CD4-positive, alpha-beta memory T cell (primary cell): Measurements from ENCODE around the gene ACAD9. TPM values are rescaled to one million over a fixed set of nuclear protein-coding genes. Genes with fewer than 3 reads are reported as not detected.

Source experiments
- CTCF ChIA-PET: fragments of 350-600 bp; sonication (Branson Sonifier 250); formaldehyde crosslinking; loops from one replicate; lab custom pipeline; 2021; ENCODE audit warnings: inconsistent platforms; ENCODE audit not compliant: partially characterized antibody; lab: Charles Lee
- POLR2A ChIA-PET: fragments of 350-600 bp; sonication (Branson Sonifier 250); formaldehyde crosslinking; loops from one replicate; lab custom pipeline; 2021; ENCODE audit not compliant: partially characterized antibody; lab: Charles Lee
- DNase-seq, 5 donors: peaks; one replicate each; pipeline versions ENCODE4 v3.0.0 to v3.0.0-alpha.2; 2020 to 2022; ENCODE audit warnings: mixed read lengths in 1 of 5
- H3K27ac ChIP-seq: one replicate; pipeline ENCODE4 v1.7.0; 2013; ENCODE audit warnings: low read depth, low read length
- H3K27me3 ChIP-seq: 2 replicates; pipeline ENCODE4 v1.7.0; 2013; ENCODE audit warnings: mild to moderate bottlenecking, low read length, moderate library complexity; ENCODE audit not compliant: insufficient read depth
- H3K36me3 ChIP-seq: 2 replicates; pipeline ENCODE4 v1.7.0; 2013; ENCODE audit warnings: mild to moderate bottlenecking, low read length, moderate library complexity; ENCODE audit not compliant: insufficient read depth
- H3K4me1 ChIP-seq: 2 replicates; pipeline ENCODE4 v1.7.0; 2013; ENCODE audit warnings: mild to moderate bottlenecking, low read length, moderate library complexity; ENCODE audit not compliant: insufficient read depth
- H3K4me3 ChIP-seq, 2 donors: one replicate each; pipeline ENCODE4 v1.7.0; 2013; ENCODE audit warnings: low read length in 2 of 2, mild to moderate bottlenecking in 1 of 2
- H3K9me3 ChIP-seq, 2 donors: one replicate each; pipeline ENCODE4 v1.7.0; 2013; ENCODE audit warnings: low read length in 2 of 2, control low read depth in 1 of 2; ENCODE audit not compliant: control insufficient read depth in 1 of 2
- H3K27ac Mint-ChIP-seq, 7 donors: one replicate each; pipeline ENCODE4 v1.8.0; 2020 to 2021; ENCODE audit warnings: mixed read lengths in 7 of 7, mild to moderate bottlenecking in 6 of 7, inconsistent platforms in 3 of 7, moderate library complexity in 3 of 7
- H3K27me3 Mint-ChIP-seq, 2 donors: one replicate each; pipeline ENCODE4 v1.8.0; 2020 to 2021; ENCODE audit warnings: mixed read lengths in 2 of 2
- H3K36me3 Mint-ChIP-seq, 2 donors: one replicate each; pipeline ENCODE4 v1.8.0; 2020 to 2021; ENCODE audit warnings: mixed read lengths in 2 of 2, inconsistent platforms in 1 of 2, mild to moderate bottlenecking in 1 of 2
- H3K4me1 Mint-ChIP-seq, 4 donors: one replicate each; pipeline ENCODE4 v1.8.0; 2020 to 2021; ENCODE audit warnings: mixed read lengths in 4 of 4, mild to moderate bottlenecking in 1 of 4
- H3K4me3 Mint-ChIP-seq, 8 donors: one replicate each; pipeline ENCODE4 v1.8.0; 2020 to 2021; ENCODE audit warnings: mixed read lengths in 8 of 8, mild to moderate bottlenecking in 7 of 8, moderate library complexity in 6 of 8, inconsistent platforms in 3 of 8
- H3K9me3 Mint-ChIP-seq, 8 donors: one replicate each; pipeline ENCODE4 v1.8.0; 2020 to 2021; ENCODE audit warnings: mixed read lengths in 8 of 8, mild to moderate bottlenecking in 5 of 8, inconsistent platforms in 3 of 8, moderate library complexity in 1 of 8
- intact Hi-C: fragments of 100-400 bp; cut with micrococcal nuclease; formaldehyde crosslinking; loops from one replicate; pipeline ENCODE4 v1.15.1; 2023
- polyA plus RNA-seq, 2 donors: library from polyadenylated mRNA; unstranded; fragments of 300-500 nt; fragmentation: Illumina TruSeq; gene quantifications; one replicate each; pipeline ENCODE4 v1.2.3, GENCODE V29; 2021
- total RNA-seq, 2 experiments: library from RNA; stranded (reverse); gene quantifications; one replicate each; pipeline ENCODE4 v1.2.3, GENCODE V29; 2021

The ACAD9 gene
- total and polyA plus RNA-seq, 4 experiments from 2014 or later = 12.9 to 62.2 (median 37.8) TPM

DNA sequence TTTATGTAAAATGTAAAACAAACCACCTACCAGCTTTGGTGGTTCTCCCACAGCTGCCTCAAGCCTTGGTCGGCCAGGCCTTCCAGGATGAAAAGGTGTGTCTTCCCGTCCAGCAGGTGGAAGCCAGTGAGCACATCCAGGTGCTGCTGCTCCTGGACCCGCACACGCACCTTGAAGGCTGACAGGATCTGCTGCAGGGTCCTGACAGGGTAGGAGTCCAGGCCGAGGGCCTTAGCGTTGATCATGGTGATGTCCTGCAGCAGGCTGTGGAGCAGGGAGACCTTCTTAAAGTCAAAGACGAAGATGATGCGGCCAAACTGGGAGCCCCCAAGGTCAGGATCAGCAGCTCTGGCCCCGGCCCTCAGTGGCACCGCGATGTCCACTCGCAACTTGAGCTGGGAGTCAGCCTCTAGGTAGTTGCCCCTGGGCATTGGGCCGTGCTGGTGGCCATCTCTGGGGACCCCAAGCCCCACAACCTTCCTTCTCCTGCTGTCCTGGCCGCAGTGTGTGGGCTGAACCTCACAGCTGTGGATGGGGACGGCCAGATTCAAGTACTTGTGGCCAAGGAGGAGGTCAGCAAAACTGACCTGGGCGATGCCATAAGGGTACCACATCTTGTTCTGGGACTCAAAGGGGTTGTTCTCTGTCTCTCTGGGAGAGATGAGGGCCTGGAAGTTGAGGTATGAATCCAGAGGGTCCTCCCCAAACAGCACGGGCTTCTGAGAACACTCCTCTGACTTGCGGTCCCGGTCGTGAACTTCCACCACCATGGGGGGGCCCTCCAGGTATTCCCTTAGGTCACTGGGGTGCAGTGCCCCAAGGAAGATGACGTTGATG lies 65.8 kb downstream of the ACAD9 start:
- Mint-ChIP-seq H3K4me3 (no peak overlapping the region), H3K27ac (no peak overlapping the region), H3K36me3 (no peaks in the 10 kb centered on the region), H3K4me1 (no peaks in the 10 kb centered on the region), H3K27me3 (peaks cover 1 to 6% of the 10 kb centered on the region in 2 donors), H3K9me3 (peaks cover 0 to 2% (median 0%) of the 10 kb centered on the region in 8 donors)
- CTCF ChIA-PET = no interaction called here
- intact Hi-C loops = no loop called here
- H3K4me1 ChIP-seq = no peaks in the 10 kb centered on the region
- POLR2A ChIA-PET = no interaction called here
- no peaks in the 10 kb centered on the region for H3K9me3 ChIP-seq
- H3K27ac ChIP-seq = no peak overlapping the region
- no peak for DNase-seq
- no peak overlapping the region for H3K4me3 ChIP-seq
- H3K36me3 ChIP-seq = no peaks in the 10 kb centered on the region
- H3K27me3 ChIP-seq = peaks cover 3% of the 10 kb centered on the region

DNA sequence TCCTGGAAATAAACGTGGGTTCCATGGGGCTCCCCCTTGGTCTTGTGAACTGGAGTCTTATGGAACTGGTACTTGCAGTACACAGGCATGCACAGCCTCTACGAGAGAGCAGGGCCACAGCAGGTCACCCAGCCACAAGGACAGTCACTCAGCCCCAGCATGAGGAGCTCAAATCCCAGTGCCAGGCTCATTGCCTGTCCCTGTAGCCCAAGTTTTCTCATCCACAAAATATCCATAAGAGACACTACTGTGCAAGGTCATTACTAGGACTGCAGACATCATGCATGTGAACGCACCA lies 66.4 kb downstream of the ACAD9 start:
- Mint-ChIP-seq H3K4me1 (no peaks in the 10 kb centered on the region), H3K4me3 (no peak overlapping the region), H3K36me3 (no peaks in the 10 kb centered on the region), H3K27me3 (peaks cover 0 to 3% of the 10 kb centered on the region in 2 donors), H3K9me3 (peaks cover 0 to 2% (median 0%) of the 10 kb centered on the region in 8 donors), H3K27ac (no peak overlapping the region)
- Histone ChIP-seq H3K9me3 (no peaks in the 10 kb centered on the region), H3K27ac (no peak overlapping the region), H3K4me3 (no peak overlapping the region), H3K36me3 (no peaks in the 10 kb centered on the region), H3K4me1 (no peaks in the 10 kb centered on the region), H3K27me3 (peaks cover 3% of the 10 kb centered on the region)
- intact Hi-C loops = no loop called here
- ChIA-PET POLR2A (no interaction called here), CTCF (no interaction called here)
- no peak for DNase-seq

DNA sequence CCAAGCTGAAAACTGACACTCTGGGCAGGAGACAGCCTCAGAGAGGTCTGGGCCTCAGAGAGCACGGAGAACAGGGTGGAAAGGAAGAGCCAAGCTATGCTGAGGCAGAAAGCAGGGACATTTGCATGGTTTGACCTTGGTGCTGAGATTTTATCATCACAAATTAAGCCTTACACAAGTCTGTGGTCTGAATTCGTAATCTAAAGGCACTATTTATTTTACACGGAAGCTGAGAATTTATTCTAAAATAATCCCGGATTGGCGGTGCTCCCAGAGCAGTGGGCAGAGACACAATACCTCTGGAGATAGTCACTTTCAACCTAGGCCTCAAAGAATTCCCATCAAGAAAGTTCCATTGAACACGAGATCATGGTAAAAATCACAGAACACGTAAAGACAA lies 67.0 kb downstream of the ACAD9 start:
- Histone ChIP-seq H3K27me3 (peaks cover 3% of the 10 kb centered on the region), H3K36me3 (no peaks in the 10 kb centered on the region), H3K4me3 (no peak overlapping the region), H3K9me3 (no peaks in the 10 kb centered on the region), H3K27ac (no peak overlapping the region), H3K4me1 (no peaks in the 10 kb centered on the region)
- Mint-ChIP-seq H3K4me1 (no peaks in the 10 kb centered on the region), H3K27me3 (peaks cover 0 to 3% of the 10 kb centered on the region in 2 donors), H3K36me3 (no peaks in the 10 kb centered on the region), H3K9me3 (peaks cover 0 to 2% (median 0%) of the 10 kb centered on the region in 8 donors), H3K27ac (no peak overlapping the region), H3K4me3 (no peak overlapping the region)
- intact Hi-C loops = no loop called here
- DNase-seq = no peak
- ChIA-PET CTCF (no interaction called here), POLR2A (no interaction called here)

DNA sequence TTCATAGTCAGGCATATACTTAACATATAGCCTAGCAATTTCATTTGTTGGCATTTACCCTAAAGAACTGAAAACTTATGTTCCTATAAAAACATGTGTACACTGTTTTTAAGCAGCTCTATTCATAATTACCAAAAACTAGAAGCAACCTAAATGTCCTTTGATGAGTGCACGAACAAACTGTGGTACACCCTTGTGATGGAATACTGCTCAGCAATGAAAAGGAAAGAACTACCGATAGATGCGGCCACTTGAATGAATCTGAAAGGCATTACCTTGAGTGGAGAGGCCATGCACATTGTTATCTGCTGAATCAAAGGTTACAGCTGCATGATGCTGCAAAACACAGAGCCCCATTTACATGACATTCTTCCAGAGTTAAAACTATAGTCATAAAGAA lies 69.7 kb downstream of the ACAD9 start:
- intact Hi-C loops = no loop called here
- H3K36me3 Mint-ChIP-seq = no peaks in the 10 kb centered on the region
- no peak overlapping the region for H3K27ac ChIP-seq
- no peaks in the 10 kb centered on the region for H3K9me3 ChIP-seq
- no peaks in the 10 kb centered on the region for H3K4me1 ChIP-seq
- peaks cover 0 to 2% (median 0%) of the 10 kb centered on the region in 8 donors for H3K9me3 Mint-ChIP-seq
- H3K4me3 Mint-ChIP-seq = no peak overlapping the region
- H3K27ac Mint-ChIP-seq = no peak overlapping the region
- CTCF ChIA-PET = interaction anchor here (1.0 kb wide), 1 partner anchor 269 kb away, joined by 3 read pairs; no protein-coding TSS in a partner anchor
- H3K4me1 Mint-ChIP-seq = no peaks in the 10 kb centered on the region
- no peak for DNase-seq
- H3K27me3 Mint-ChIP-seq = no peaks in the 10 kb centered on the region
- POLR2A ChIA-PET = no interaction called here
- H3K27me3 ChIP-seq = no peaks in the 10 kb centered on the region
- no peaks in the 10 kb centered on the region for H3K36me3 ChIP-seq
- H3K4me3 ChIP-seq = no peak overlapping the region

DNA sequence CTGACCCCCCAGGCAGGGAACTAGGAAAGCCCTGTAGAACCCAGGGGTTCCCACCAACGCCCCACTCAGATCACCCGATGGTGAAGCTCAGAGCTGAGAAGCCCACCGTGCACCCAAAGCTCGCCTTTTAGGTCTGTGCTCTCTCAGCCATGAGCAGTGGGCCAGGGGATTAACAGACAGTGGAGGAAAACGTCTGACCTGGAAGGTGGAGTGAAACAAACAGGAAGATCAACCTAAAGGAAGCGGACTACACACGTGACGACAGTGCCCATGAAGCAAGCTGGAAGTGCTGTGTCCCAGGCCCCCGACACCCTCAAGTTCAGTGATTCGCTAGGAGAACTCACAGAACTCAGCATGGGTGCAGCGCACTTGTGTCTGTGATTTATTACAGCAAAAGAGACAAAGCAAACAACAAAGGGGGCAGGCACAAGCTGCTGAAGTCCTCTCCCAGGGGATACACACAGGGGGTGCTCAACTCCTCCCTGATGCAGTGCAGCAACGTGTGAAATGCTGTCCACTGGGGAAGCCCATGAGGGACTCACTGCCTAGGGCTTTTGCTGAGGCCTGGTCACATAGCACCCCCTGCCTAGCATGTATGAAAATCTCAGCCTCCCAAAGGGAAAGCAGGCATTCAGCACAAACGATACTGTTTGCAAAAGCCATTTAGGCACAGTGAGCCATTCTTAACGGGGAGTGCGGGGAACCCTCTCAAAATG lies 71.0 kb downstream of the ACAD9 start:
- Histone ChIP-seq H3K4me3 (no peak overlapping the region), H3K9me3 (no peaks in the 10 kb centered on the region), H3K27me3 (no peaks in the 10 kb centered on the region), H3K36me3 (no peaks in the 10 kb centered on the region), H3K4me1 (no peaks in the 10 kb centered on the region), H3K27ac (no peak overlapping the region)
- peaks cover 0 to 2% (median 0%) of the 10 kb centered on the region in 8 donors for H3K9me3 Mint-ChIP-seq
- CTCF ChIA-PET = interaction anchor here (0.9 to 1.0 kb wide), 2 partner anchors 20 to 270 kb away, joined by 3 to 4 read pairs; no protein-coding TSS in a partner anchor
- H3K27me3 Mint-ChIP-seq = no peaks in the 10 kb centered on the region
- H3K36me3 Mint-ChIP-seq = no peaks in the 10 kb centered on the region
- DNase-seq = peak in 1 of 5 donors; percentile 12
- no peak overlapping the region for H3K4me3 Mint-ChIP-seq
- POLR2A ChIA-PET = no interaction called here
- H3K27ac Mint-ChIP-seq = no peak overlapping the region
- no peaks in the 10 kb centered on the region for H3K4me1 Mint-ChIP-seq
- intact Hi-C loops = no loop called here

DNA sequence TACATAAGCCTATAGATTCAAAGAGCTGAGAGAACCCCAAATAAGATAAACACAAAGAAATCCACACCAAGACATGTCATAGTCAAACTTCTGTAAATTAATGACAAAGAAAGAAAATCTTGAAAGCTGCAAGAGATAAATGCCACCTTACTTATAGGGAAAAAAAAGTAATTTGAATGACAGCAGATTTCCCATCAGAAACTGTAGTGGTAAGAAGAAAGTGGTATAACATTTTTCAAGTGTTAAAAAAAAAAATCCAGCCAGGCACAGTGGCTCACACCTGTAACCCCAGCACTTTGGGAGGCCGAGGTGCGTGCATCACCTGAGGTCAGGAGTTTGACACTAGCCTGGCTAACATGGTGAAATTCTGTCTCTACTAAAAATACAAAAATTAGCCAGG lies 77.0 kb downstream of the ACAD9 start:
- Histone ChIP-seq H3K4me3 (no peak overlapping the region), H3K36me3 (no peaks in the 10 kb centered on the region), H3K4me1 (no peaks in the 10 kb centered on the region), H3K9me3 (no peaks in the 10 kb centered on the region), H3K27me3 (no peaks in the 10 kb centered on the region), H3K27ac (no peak overlapping the region)
- H3K36me3 Mint-ChIP-seq = peaks cover 0 to 3% of the 10 kb centered on the region in 2 donors
- peaks cover 1 to 4% of the 10 kb centered on the region in 2 donors for H3K27me3 Mint-ChIP-seq
- CTCF ChIA-PET = no interaction called here
- H3K27ac Mint-ChIP-seq = no peak overlapping the region
- intact Hi-C loops = no loop called here
- H3K4me1 Mint-ChIP-seq = no peaks in the 10 kb centered on the region
- DNase-seq = no peak
- peaks cover 0 to 6% (median 3%) of the 10 kb centered on the region in 8 donors for H3K9me3 Mint-ChIP-seq
- H3K4me3 Mint-ChIP-seq = no peak overlapping the region
- POLR2A ChIA-PET = no interaction called here
